IMR-90 (cell line): ENCODE results near the gene GRM5. TPM values are rescaled to one million over a fixed set of nuclear protein-coding genes. Genes with fewer than 3 reads are reported as not detected.
A peak's percentile ranks its signal among the peaks of the same experiment; 100 is the strongest.
"Not testable (repeated sequence)": the region's sequence is repeated elsewhere in the genome, so short reads cannot be mapped to it uniquely, and the experiment has no call there.

Experiments
- ATAC-seq: fragments of 200-7000 bp; cut with Tn5 transposase; 2 replicates; pipeline ENCODE4 v1.9.1; 2020; ENCODE audit warnings: low read depth, mild to moderate bottlenecking, moderate library complexity
- BruUV-seq: library from RNA; stranded (reverse); fragments of 400-500 nt; replicated peaks from 2 replicates; lab custom pipeline; 2021; lab: Mats Ljungman, UMichigan
- CTCF ChIA-PET: fragments of 300-600 bp; formaldehyde crosslinking; extraction: SDS; loops from one replicate; lab custom pipeline; 2021; ENCODE audit warnings: antibody characterized with exemption; lab: Yijun Ruan, JAX
- POLR2A ChIA-PET: fragments of 300-600 bp; sonication (Branson Sonifier 250); formaldehyde crosslinking; loops from one replicate; lab custom pipeline; 2022; ENCODE audit warnings: antibody characterized with exemption; ENCODE audit not compliant: unreplicated experiment; lab: Charles Lee
- DNase-seq: peaks from one replicate; pipeline ENCODE4 v3.0.0; 2013
- H2AFZ ChIP-seq: replicated peaks from 2 replicates; pipeline ENCODE3; 2013; ENCODE audit warnings: low read length, mild to moderate bottlenecking; ENCODE audit not compliant: poor library complexity
- H2AK5ac ChIP-seq: 2 replicates; pipeline ENCODE4 v1.6.1; 2013; ENCODE audit warnings: low read depth, low read length, inconsistent platforms
- H2AK9ac ChIP-seq: replicated peaks from 2 replicates; pipeline ENCODE3; 2013; ENCODE audit warnings: mild to moderate bottlenecking, low read depth, low read length, moderate library complexity; ENCODE audit not compliant: poor library complexity
- H2BK120ac ChIP-seq: 2 replicates; pipeline ENCODE4 v1.6.1; 2013; ENCODE audit warnings: low read depth, low read length, inconsistent platforms
- H2BK15ac ChIP-seq: 3 replicates; pipeline ENCODE4 v1.6.1; 2013; ENCODE audit warnings: low read depth, low read length, inconsistent platforms
- H2BK20ac ChIP-seq: 2 replicates; pipeline ENCODE4 v1.6.1; 2013; ENCODE audit warnings: low read depth, mild to moderate bottlenecking, inconsistent platforms, low read length, moderate library complexity
- H2BK5ac ChIP-seq: 2 replicates; pipeline ENCODE4 v1.6.1; 2013; ENCODE audit warnings: mild to moderate bottlenecking, low read depth, low read length, inconsistent platforms; ENCODE audit not compliant: poor library complexity, severe bottlenecking
- H3K14ac ChIP-seq: replicated peaks from 2 replicates; pipeline ENCODE4 v1.6.1; 2013; ENCODE audit warnings: low read depth, low read length, inconsistent platforms
- H3K18ac ChIP-seq: 2 replicates; pipeline ENCODE4 v1.6.1; 2013; ENCODE audit warnings: low read depth, low read length, control low read depth
- H3K23ac ChIP-seq: 2 replicates; pipeline ENCODE4 v1.6.1; 2013; ENCODE audit warnings: low read depth, low read length, inconsistent platforms
- H3K27ac ChIP-seq: 2 replicates; pipeline ENCODE4 v1.5.1; 2013; ENCODE audit warnings: mild to moderate bottlenecking, control low read depth, low read length; ENCODE audit not compliant: insufficient read depth
- H3K27me3 ChIP-seq: 2 replicates; pipeline ENCODE4 v1.6.1; 2013; ENCODE audit warnings: low read length; ENCODE audit not compliant: control insufficient read depth, insufficient read depth
- H3K36me3 ChIP-seq: 2 replicates; pipeline ENCODE4 v1.6.1; 2013; ENCODE audit warnings: low read length, mixed read lengths; ENCODE audit not compliant: control insufficient read depth, insufficient read depth
- H3K4ac ChIP-seq: 2 replicates; pipeline ENCODE4 v1.6.1; 2013; ENCODE audit warnings: low read depth, low read length, inconsistent platforms
- H3K4me1 ChIP-seq: 2 replicates; pipeline ENCODE4 v1.6.1; 2013; ENCODE audit warnings: low read length, mixed read lengths; ENCODE audit not compliant: control insufficient read depth, insufficient read depth
- H3K4me2 ChIP-seq: 2 replicates; pipeline ENCODE4 v1.6.1; 2013; ENCODE audit warnings: low read depth, mild to moderate bottlenecking, control low read depth, low read length, moderate library complexity
- H3K4me3 ChIP-seq: 2 replicates; pipeline ENCODE4 v1.5.1; 2013; ENCODE audit warnings: low read depth, mild to moderate bottlenecking, control low read depth, low read length, moderate library complexity; ENCODE audit not compliant: insufficient read depth
- H3K56ac ChIP-seq: 2 replicates; pipeline ENCODE4 v1.6.1; 2013; ENCODE audit warnings: low read length, inconsistent platforms; ENCODE audit not compliant: insufficient read depth; ENCODE audit errors: extremely low read depth
- H3K79me1 ChIP-seq, 2 experiments: 2 replicates each; pipeline ENCODE4 v1.6.1; 2013; ENCODE audit warnings: low read length in 2 of 2, inconsistent platforms in 1 of 2, low read depth in 1 of 2
- H3K9ac ChIP-seq: 2 replicates; pipeline ENCODE4 v1.6.1; 2013; ENCODE audit warnings: low read depth, low read length, control low read depth
- H3K9me1 ChIP-seq: 2 replicates; pipeline ENCODE4 v1.6.1; 2013; ENCODE audit warnings: low read length, inconsistent platforms; ENCODE audit not compliant: insufficient read depth
- H3K9me3 ChIP-seq: 2 replicates; pipeline ENCODE4 v1.6.1; 2013; ENCODE audit warnings: low read length; ENCODE audit not compliant: control insufficient read depth, insufficient read depth
- H4K20me1 ChIP-seq: 2 replicates; pipeline ENCODE4 v1.6.1; 2013; ENCODE audit warnings: low read length, inconsistent platforms; ENCODE audit not compliant: insufficient read depth
- H4K5ac ChIP-seq: 2 replicates; pipeline ENCODE4 v1.6.1; 2013; ENCODE audit warnings: mild to moderate bottlenecking, low read depth, low read length, control low read depth
- H4K8ac ChIP-seq, 2 experiments: 2 replicates each; pipeline ENCODE4 v1.6.1; 2013; ENCODE audit warnings: low read depth in 2 of 2, low read length in 2 of 2, control low read depth in 1 of 2, inconsistent platforms in 1 of 2
- H4K91ac ChIP-seq: 2 replicates; pipeline ENCODE4 v1.6.1; 2013; ENCODE audit warnings: low read depth, low read length, inconsistent platforms; ENCODE audit not compliant: insufficient read depth
- WGBS, 2 experiments: methylation state at CpG; one replicate each; pipeline versions ENCODE4 v1.1.5 to v1.1.7; 2013; ENCODE audit warnings: missing lambda C conversion rate in 2 of 2; ENCODE audit not compliant: insufficient read length in 1 of 2; ENCODE audit errors: extremely low coverage in 2 of 2; 5-methylcytosine and 5-hydroxymethylcytosine counted together
- dilution Hi-C: fragments of 300-500 bp; cut with HindIII; formaldehyde crosslinking; loops from one replicate; pipeline ENCODE4 v1.14.3; 2018; ENCODE audit warnings: low sequenced_read_pairs; ENCODE audit not compliant: unreplicated experiment
- in situ Hi-C: fragments of 300-500 bp; cut with MboI; formaldehyde crosslinking; loops from 3 replicates; pipeline ENCODE4 v1.14.3; 2019; ENCODE audit warnings: low sequenced_read_pairs, inconsistent platforms, mixed read lengths
- intact Hi-C: fragments of 100-400 bp; cut with micrococcal nuclease; formaldehyde crosslinking; loops from 2 replicates; pipeline ENCODE4 v1.10.0; 2022
- polyA plus RNA-seq, 3 experiments: library from polyadenylated mRNA; depleted of rRNA; stranded (reverse); fragments of >200 nt; gene quantifications; 2 replicates each; pipeline ENCODE4 v1.2.3, GENCODE V29; 2012; ENCODE audit warnings: low replicate concordance in 1 of 3
- total RNA-seq: library from RNA; depleted of rRNA; stranded (reverse); fragments of >200 nt; gene quantifications from 2 replicates; pipeline ENCODE4 v1.2.3, GENCODE V29; 2012

GRM5 gene
- total and polyA plus RNA-seq, 2 of the 4 experiments (the other 2 are of a cell fraction): under 0.01 TPM

DNA sequence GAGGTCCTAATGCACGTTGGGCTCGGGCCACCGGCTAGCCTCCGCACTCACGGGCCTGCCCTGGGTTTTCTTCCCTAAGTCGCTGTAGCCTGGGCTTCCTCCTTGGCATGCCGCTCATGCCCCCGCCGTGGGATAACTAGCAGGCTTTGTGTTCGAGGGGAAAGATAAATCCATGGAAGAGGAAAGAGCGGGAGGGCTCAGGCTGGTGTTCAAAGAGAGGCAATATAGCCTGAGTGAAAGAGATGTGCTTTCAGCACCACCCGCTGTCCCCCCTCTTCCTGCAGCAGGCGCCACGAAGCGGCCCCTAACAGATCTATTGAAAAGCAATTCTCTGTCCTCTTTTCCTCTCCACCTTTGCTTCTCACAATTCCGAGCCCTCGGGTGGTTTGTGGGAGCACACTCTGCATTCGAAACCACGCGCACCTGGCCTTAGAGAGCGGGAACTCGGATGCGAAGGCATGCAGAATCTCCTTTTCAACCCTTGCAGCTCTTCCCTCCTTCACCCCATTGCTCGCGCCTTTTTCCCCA lies 2.9 kb downstream of the GRM5 start:
- POLR2A ChIA-PET, H3K27me3 ChIP-seq, BruUV-seq, H3K4me2 ChIP-seq, H2BK5ac ChIP-seq, H3K79me1 ChIP-seq, H2BK120ac ChIP-seq, H3K18ac ChIP-seq, H4K91ac ChIP-seq, H2AK5ac ChIP-seq, dilution Hi-C loops, H2BK15ac ChIP-seq, H4K20me1 ChIP-seq, H3K4me3 ChIP-seq, H3K23ac ChIP-seq, H3K36me3 ChIP-seq, intact Hi-C loops, H4K5ac ChIP-seq, H3K27ac ChIP-seq, H3K9me1 ChIP-seq, H2BK20ac ChIP-seq, H2AK9ac ChIP-seq, CTCF ChIA-PET, H3K4ac ChIP-seq, H3K4me1 ChIP-seq, H4K8ac ChIP-seq, H3K9ac ChIP-seq, H3K56ac ChIP-seq, in situ Hi-C loops, H3K9me3 ChIP-seq, H2AFZ ChIP-seq, DNase-seq, H3K14ac ChIP-seq: not testable (repeated sequence)
- WGBS, 2 experiments: 22% methylated on average over 8 of the region's 25 CpGs; no CpG with 5 or more reads in 1 of the 2 experiments
- ATAC-seq: peak; percentile 46; the same call in 1 of the 2 replicates

DNA sequence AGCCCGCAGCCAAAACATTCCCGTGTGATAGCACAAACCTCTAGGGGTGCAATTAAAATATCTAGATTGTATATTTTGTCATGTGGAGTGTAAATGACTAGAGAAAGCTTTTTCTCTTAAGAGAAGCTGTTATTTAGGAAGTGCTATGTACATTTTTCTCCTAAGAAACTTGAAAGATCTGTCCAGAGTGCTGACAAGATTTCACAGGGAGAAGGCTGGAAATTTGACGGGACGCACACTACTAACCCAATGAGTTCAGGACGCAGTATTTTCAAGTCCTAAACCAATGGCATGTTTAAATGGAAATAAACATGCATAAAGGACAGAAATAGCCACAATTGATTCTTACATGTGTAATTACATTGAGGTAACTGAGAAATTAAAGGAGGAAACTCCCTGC lies 3.9 kb downstream of the GRM5 start:
- POLR2A ChIA-PET, H3K9ac ChIP-seq, in situ Hi-C loops, H3K27me3 ChIP-seq, H2BK120ac ChIP-seq, H2BK15ac ChIP-seq, H2BK20ac ChIP-seq, H3K4ac ChIP-seq, H2BK5ac ChIP-seq, H4K20me1 ChIP-seq, H3K18ac ChIP-seq, BruUV-seq, H4K8ac ChIP-seq, dilution Hi-C loops, H4K91ac ChIP-seq, intact Hi-C loops, H4K5ac ChIP-seq, H2AK5ac ChIP-seq, H3K4me1 ChIP-seq, H3K9me3 ChIP-seq, H2AFZ ChIP-seq, CTCF ChIA-PET, H3K79me1 ChIP-seq, H3K23ac ChIP-seq, H3K36me3 ChIP-seq, ATAC-seq, H3K27ac ChIP-seq, H3K56ac ChIP-seq, H3K9me1 ChIP-seq, H3K4me3 ChIP-seq, H3K14ac ChIP-seq, H3K4me2 ChIP-seq, H2AK9ac ChIP-seq: not testable (repeated sequence)
- DNase-seq: peak; percentile 6
- no CpG with 5 or more reads among the region's 5 CpGs for WGBS, 2 experiments
